WTC11 (cell line): ENCODE results near the gene ERC2. TPM values are rescaled to one million over a fixed set of nuclear protein-coding genes. Genes with fewer than 3 reads are reported as not detected.

Source experiments
- ATAC-seq: fragments of 200-7000 bp; cut with Tn5 transposase; 2 replicates; pipeline ENCODE4 v1.10.0; 2021; ENCODE audit warnings: mild to moderate bottlenecking, moderate library complexity
- CTCF ChIA-PET: fragments of 300-600 bp; sonication (Branson Sonifier 250); formaldehyde crosslinking; loops from one replicate; lab custom pipeline; 2021; ENCODE audit warnings: antibody characterized with exemption; lab: Charles Lee
- POLR2A ChIA-PET: fragments of 350-600 bp; sonication (Branson Sonifier 250); formaldehyde crosslinking; loops from one replicate; lab custom pipeline; 2021; ENCODE audit warnings: antibody characterized with exemption; lab: Charles Lee
- DNase-seq: peaks from one replicate; pipeline ENCODE4 v3.0.0; 2021; ENCODE audit warnings: low spot score
- H3K27ac Mint-ChIP-seq: 2 replicates; pipeline ENCODE4 v1.8.0; 2021; ENCODE audit warnings: mixed read lengths
- H3K27me3 Mint-ChIP-seq: 2 replicates; pipeline ENCODE4 v1.8.0; 2021; ENCODE audit warnings: low read depth, mild to moderate bottlenecking, moderate library complexity, mixed read lengths
- H3K36me3 Mint-ChIP-seq: 2 replicates; pipeline ENCODE4 v1.8.0; 2021; ENCODE audit warnings: mixed read lengths
- H3K4me1 Mint-ChIP-seq: 2 replicates; pipeline ENCODE4 v1.8.0; 2022; ENCODE audit warnings: mixed read lengths
- H3K4me3 Mint-ChIP-seq: 2 replicates; pipeline ENCODE4 v1.8.0; 2021; ENCODE audit warnings: mild to moderate bottlenecking, moderate library complexity, mixed read lengths
- H3K9me3 Mint-ChIP-seq: 2 replicates; pipeline ENCODE4 v1.8.0; 2021; ENCODE audit warnings: mixed read lengths
- AFF4 ChIP-seq: sonication (generic); formaldehyde crosslinking; IDR thresholded peaks from 2 replicates; pipeline ENCODE4 v1.8.1; 2023; ENCODE audit warnings: mild to moderate bottlenecking, missing genetic modification reagents, borderline replicate concordance
- ATF1 ChIP-seq: sonication (generic); formaldehyde crosslinking; IDR thresholded peaks from 2 replicates; pipeline ENCODE4 v1.8.1; 2023; ENCODE audit warnings: mild to moderate bottlenecking, moderate library complexity, missing genetic modification reagents
- CREB1 ChIP-seq: sonication (generic); formaldehyde crosslinking; IDR thresholded peaks from 2 replicates; pipeline ENCODE4 v1.8.0; 2023; ENCODE audit warnings: mild to moderate bottlenecking, missing genetic modification reagents
- E2F4 ChIP-seq: sonication (generic); formaldehyde crosslinking; IDR thresholded peaks from 2 replicates; pipeline ENCODE4 v1.8.1; 2022; ENCODE audit warnings: low read depth, mild to moderate bottlenecking, moderate library complexity, missing genetic modification reagents, borderline replicate concordance
- EMX1 ChIP-seq: fragments of 250-450 bp; sonication (Bioruptor Pico); IDR thresholded peaks from 2 replicates; pipeline ENCODE4 v1.8.0; 2021; ENCODE audit warnings: mild to moderate bottlenecking
- ETV6 ChIP-seq: sonication (generic); formaldehyde crosslinking; IDR thresholded peaks from 2 replicates; pipeline ENCODE4 v1.8.1; 2022; ENCODE audit warnings: mild to moderate bottlenecking, missing genetic modification reagents
- GABPB1 ChIP-seq: sonication (generic); formaldehyde crosslinking; IDR thresholded peaks from 2 replicates; pipeline ENCODE4 v1.8.1; 2023; ENCODE audit warnings: mild to moderate bottlenecking, missing genetic modification reagents
- GTF2I ChIP-seq: fragments of 250-450 bp; sonication (Bioruptor Pico); conservative IDR thresholded peaks from 2 replicates; pipeline ENCODE4 v1.4.0; 2021; ENCODE audit warnings: mild to moderate bottlenecking
- JAZF1 ChIP-seq: fragments of 250-450 bp; sonication (Bioruptor Pico); IDR thresholded peaks from 2 replicates; pipeline ENCODE4 v1.9.0; 2021; ENCODE audit warnings: moderate library complexity, mild to moderate bottlenecking, inconsistent platforms
- JUN ChIP-seq: sonication (generic); formaldehyde crosslinking; IDR thresholded peaks from 2 replicates; pipeline ENCODE4 v1.8.0; 2023; ENCODE audit warnings: mild to moderate bottlenecking, missing genetic modification reagents
- MLX ChIP-seq: sonication (generic); formaldehyde crosslinking; IDR thresholded peaks from 2 replicates; pipeline ENCODE4 v1.8.1; 2023; ENCODE audit warnings: mild to moderate bottlenecking, missing genetic modification reagents, moderate library complexity
- MXD4 ChIP-seq: fragments of 250-450 bp; sonication (Bioruptor Pico); IDR thresholded peaks from 2 replicates; pipeline ENCODE4 v1.8.0; 2021; ENCODE audit warnings: mild to moderate bottlenecking, moderate library complexity, borderline replicate concordance
- NR2C2 ChIP-seq: sonication (generic); formaldehyde crosslinking; IDR thresholded peaks from 2 replicates; pipeline ENCODE4 v1.8.0; 2022; ENCODE audit warnings: mild to moderate bottlenecking, missing genetic modification reagents
- NR3C1 ChIP-seq: sonication (generic); formaldehyde crosslinking; conservative IDR thresholded peaks from 2 replicates; pipeline ENCODE4 v1.8.1; 2023; ENCODE audit warnings: low read depth, mild to moderate bottlenecking, missing genetic modification reagents
- RORB ChIP-seq: fragments of 250-450 bp; sonication (Bioruptor Pico); IDR thresholded peaks from 2 replicates; pipeline ENCODE4 v1.9.0; 2021; ENCODE audit warnings: mild to moderate bottlenecking
- ZMAT4 ChIP-seq: fragments of 250-450 bp; sonication (Bioruptor Pico); IDR thresholded peaks from 2 replicates; pipeline ENCODE4 v1.9.0; 2021; ENCODE audit warnings: mild to moderate bottlenecking
- ZNF263 ChIP-seq: sonication (generic); formaldehyde crosslinking; IDR thresholded peaks from 2 replicates; pipeline ENCODE4 v1.8.1; 2022; ENCODE audit warnings: low read depth, mild to moderate bottlenecking, moderate library complexity, missing genetic modification reagents
- total RNA-seq: library from RNA; stranded (reverse); gene quantifications from 3 replicates; pipeline ENCODE4 v1.2.3, GENCODE V29; 2021
- TF ChIP-seq, protein P1 (sequence below): fragments of 250-450 bp; sonication (Bioruptor Pico); IDR thresholded peaks from 2 replicates; pipeline ENCODE4 v2.1.2; 2022; ENCODE audit warnings: mild to moderate bottlenecking, moderate library complexity
- TF ChIP-seq, protein P2 (sequence below): sonication (generic); formaldehyde crosslinking; IDR thresholded peaks from 2 replicates; pipeline ENCODE4 v1.8.1; 2022; ENCODE audit warnings: mild to moderate bottlenecking, missing genetic modification reagents, moderate library complexity, borderline replicate concordance
- TF ChIP-seq, protein P3 (sequence below): sonication (generic); formaldehyde crosslinking; IDR thresholded peaks from 2 replicates; pipeline ENCODE4 v1.8.0; 2022; ENCODE audit warnings: mild to moderate bottlenecking, missing genetic modification reagents
- TF ChIP-seq, protein P4 (sequence below): sonication (generic); formaldehyde crosslinking; IDR thresholded peaks from 2 replicates; pipeline ENCODE4 v1.8.0; 2023; ENCODE audit warnings: missing genetic modification reagents
- TF ChIP-seq, protein P5 (sequence below): sonication (generic); formaldehyde crosslinking; IDR thresholded peaks from 2 replicates; pipeline ENCODE4 v1.8.1; 2023; ENCODE audit warnings: mild to moderate bottlenecking, missing genetic modification reagents, moderate library complexity

Gene ERC2
- total RNA-seq, 1 experiment from 2014 or later: 23.5 TPM

GRCh38 chr3:56096999-56097398, 371.3 kb downstream of the ERC2 start (continued):
- TF ChIP-seq AFF4 (CRISPR knock-in tag) (no peak), ETV6 (no peak)
- TF ChIP-seq, protein P1, sequence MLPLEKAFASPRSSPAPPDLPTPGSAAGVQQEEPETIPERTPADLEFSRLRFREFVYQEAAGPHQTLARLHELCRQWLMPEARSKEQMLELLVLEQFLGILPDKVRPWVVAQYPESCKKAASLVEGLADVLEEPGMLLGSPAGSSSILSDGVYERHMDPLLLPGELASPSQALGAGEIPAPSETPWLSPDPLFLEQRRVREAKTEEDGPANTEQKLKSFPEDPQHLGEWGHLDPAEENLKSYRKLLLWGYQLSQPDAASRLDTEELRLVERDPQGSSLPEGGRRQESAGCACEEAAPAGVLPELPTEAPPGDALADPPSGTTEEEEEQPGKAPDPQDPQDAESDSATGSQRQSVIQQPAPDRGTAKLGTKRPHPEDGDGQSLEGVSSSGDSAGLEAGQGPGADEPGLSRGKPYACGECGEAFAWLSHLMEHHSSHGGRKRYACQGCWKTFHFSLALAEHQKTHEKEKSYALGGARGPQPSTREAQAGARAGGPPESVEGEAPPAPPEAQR (CRISPR knock-in tag): no peak

DNA sequence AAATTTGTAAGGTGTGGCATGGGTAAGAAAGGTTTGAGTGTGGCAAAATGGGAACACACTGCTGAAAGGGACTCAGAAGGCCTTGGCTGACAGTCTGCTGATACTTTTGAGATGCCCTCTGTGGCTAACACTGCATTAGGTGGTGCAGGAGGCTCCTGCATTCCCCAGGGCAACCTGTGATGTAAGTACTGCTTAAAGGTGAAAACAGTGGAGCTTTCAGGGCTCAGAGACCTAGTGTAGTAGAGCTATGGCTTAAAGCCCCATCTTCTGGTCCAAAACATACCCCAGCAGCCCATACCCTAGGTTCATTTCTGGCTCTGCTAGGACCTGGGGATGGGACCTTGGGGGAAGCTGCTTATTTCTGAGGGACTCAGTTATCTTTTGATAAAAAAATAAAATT, 374.1 kb downstream of the ERC2 start:
- DNase-seq (no peak), ATAC-seq (peak; percentile 86)
- POLR2A ChIA-PET: no interaction called here
- H3K36me3 Mint-ChIP-seq: no peaks in the 10 kb centered on the region
- H3K27me3 Mint-ChIP-seq: no peaks in the 10 kb centered on the region
- H3K4me3 Mint-ChIP-seq: no peak overlapping the region
- TF ChIP-seq NR3C1 (CRISPR knock-in tag): no peak
- 0 out of 2 replicates have a peak, but pooled peaks cover 3% of the 10 kb centered on the region for H3K9me3 Mint-ChIP-seq
- no peak overlapping the region for H3K27ac Mint-ChIP-seq
- CTCF ChIA-PET: no interaction called here
- no peaks in the 10 kb centered on the region for H3K4me1 Mint-ChIP-seq

- POLR2A ChIA-PET: no interaction called here
- TF ChIP-seq GTF2I (CRISPR knock-in tag) (no peak), JUN (CRISPR knock-in tag) (no peak), ATF1 (CRISPR knock-in tag) (no peak), E2F4 (CRISPR knock-in tag) (no peak), EMX1 (CRISPR knock-in tag) (no peak), GABPB1 (CRISPR knock-in tag) (no peak), RORB (CRISPR knock-in tag) (no peak), ZMAT4 (no peak), MXD4 (no peak), NR2C2 (no peak), MLX (CRISPR knock-in tag) (no peak), ZNF263 (CRISPR knock-in tag) (no peak), CREB1 (CRISPR knock-in tag) (no peak), JAZF1 (CRISPR knock-in tag) (no peak)
- TF ChIP-seq, protein P2, sequence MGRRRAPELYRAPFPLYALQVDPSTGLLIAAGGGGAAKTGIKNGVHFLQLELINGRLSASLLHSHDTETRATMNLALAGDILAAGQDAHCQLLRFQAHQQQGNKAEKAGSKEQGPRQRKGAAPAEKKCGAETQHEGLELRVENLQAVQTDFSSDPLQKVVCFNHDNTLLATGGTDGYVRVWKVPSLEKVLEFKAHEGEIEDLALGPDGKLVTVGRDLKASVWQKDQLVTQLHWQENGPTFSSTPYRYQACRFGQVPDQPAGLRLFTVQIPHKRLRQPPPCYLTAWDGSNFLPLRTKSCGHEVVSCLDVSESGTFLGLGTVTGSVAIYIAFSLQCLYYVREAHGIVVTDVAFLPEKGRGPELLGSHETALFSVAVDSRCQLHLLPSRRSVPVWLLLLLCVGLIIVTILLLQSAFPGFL (CRISPR knock-in tag): no peak
- TF ChIP-seq, protein P3, sequence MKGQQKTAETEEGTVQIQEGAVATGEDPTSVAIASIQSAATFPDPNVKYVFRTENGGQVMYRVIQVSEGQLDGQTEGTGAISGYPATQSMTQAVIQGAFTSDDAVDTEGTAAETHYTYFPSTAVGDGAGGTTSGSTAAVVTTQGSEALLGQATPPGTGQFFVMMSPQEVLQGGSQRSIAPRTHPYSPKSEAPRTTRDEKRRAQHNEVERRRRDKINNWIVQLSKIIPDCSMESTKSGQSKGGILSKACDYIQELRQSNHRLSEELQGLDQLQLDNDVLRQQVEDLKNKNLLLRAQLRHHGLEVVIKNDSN (CRISPR knock-in tag): no peak
- TF ChIP-seq, protein P4, sequence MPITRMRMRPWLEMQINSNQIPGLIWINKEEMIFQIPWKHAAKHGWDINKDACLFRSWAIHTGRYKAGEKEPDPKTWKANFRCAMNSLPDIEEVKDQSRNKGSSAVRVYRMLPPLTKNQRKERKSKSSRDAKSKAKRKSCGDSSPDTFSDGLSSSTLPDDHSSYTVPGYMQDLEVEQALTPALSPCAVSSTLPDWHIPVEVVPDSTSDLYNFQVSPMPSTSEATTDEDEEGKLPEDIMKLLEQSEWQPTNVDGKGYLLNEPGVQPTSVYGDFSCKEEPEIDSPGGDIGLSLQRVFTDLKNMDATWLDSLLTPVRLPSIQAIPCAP (CRISPR knock-in tag): no peak
- TF ChIP-seq, protein P5, sequence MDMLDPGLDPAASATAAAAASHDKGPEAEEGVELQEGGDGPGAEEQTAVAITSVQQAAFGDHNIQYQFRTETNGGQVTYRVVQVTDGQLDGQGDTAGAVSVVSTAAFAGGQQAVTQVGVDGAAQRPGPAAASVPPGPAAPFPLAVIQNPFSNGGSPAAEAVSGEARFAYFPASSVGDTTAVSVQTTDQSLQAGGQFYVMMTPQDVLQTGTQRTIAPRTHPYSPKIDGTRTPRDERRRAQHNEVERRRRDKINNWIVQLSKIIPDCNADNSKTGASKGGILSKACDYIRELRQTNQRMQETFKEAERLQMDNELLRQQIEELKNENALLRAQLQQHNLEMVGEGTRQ: no peak
- TF ChIP-seq, all 79 proteins: peak for 0
- H3K27ac Mint-ChIP-seq: no peak overlapping the region
- no peak for DNase-seq
- H3K4me3 Mint-ChIP-seq: no peak overlapping the region
- peak; percentile 67 for ATAC-seq
- 0 out of 2 replicates have a peak, but pooled peaks cover 2% of the 10 kb centered on the region for H3K4me1 Mint-ChIP-seq
- H3K36me3 Mint-ChIP-seq: no peaks in the 10 kb centered on the region
- H3K27me3 Mint-ChIP-seq: no peaks in the 10 kb centered on the region
- H3K9me3 Mint-ChIP-seq: no peaks in the 10 kb centered on the region
- CTCF ChIA-PET: interaction anchor here (0.7 to 1.3 kb wide), 6 partner anchors 21 to 214 kb away, joined by 3 to 8 read pairs (median 4); no protein-coding TSS in a partner anchor
These were observed 378.5 kb downstream of the ERC2 start for GRCh38 chr3:56089739-56090138.
